Pons (tissue), 1 donor: Measurements from ENCODE around the gene BANF1.
A peak's percentile ranks its signal among the peaks of the same experiment; 100 is the strongest.
"Not testable (repeated sequence)": the region's sequence is repeated elsewhere in the genome, so short reads cannot be mapped to it uniquely, and the experiment has no call there.

Source experiments
- DNase-seq: peaks from one replicate; pipeline ENCODE4 v3.0.0-alpha.2; 2016; ENCODE audit warnings: low spot score

Gene BANF1

GRCh38 chr11:66011239-66011784 is 9.0 kb downstream of the BANF1 start:
- no peak for DNase-seq

GRCh38 chr11:66011785-66012303 is 9.5 kb downstream of the BANF1 start, which contains the start of gene CST6:
Gene CST6, plus strand, starts transcription at chr11:66012008. Its CDS starts 37 bp downstream, at chr11:66012045.
- no peak for DNase-seq

GRCh38 chr11:66012371-66012945 is 10.2 kb downstream of the BANF1 start:
- no peak for DNase-seq

GRCh38 chr11:66012946-66013761 is 10.9 kb downstream of the BANF1 start:
- DNase-seq, result peak; percentile 8

GRCh38 chr11:66013762-66014100 is 11.4 kb downstream of the BANF1 start:
- DNase-seq, result no peak

- no peak for DNase-seq
Observed at GRCh38 chr11:66014804-66015453, 12.6 kb downstream of the BANF1 start.

- no peak for DNase-seq
Observed at GRCh38 chr11:66015454-66015881, 13.2 kb downstream of the BANF1 start.

- no peak for DNase-seq
Observed at GRCh38 chr11:66015936-66016792, 13.9 kb downstream of the BANF1 start.

GRCh38 chr11:66016793-66017177 is 14.5 kb downstream of the BANF1 start:
- DNase-seq, result no peak

GRCh38 chr11:66017321-66017720 is 15.0 kb downstream of the BANF1 start:
- DNase-seq, result no peak

- DNase-seq, result no peak
Observed at GRCh38 chr11:66020212-66020611, 17.9 kb downstream of the BANF1 start.

- no peak for DNase-seq
Observed at GRCh38 chr11:66020618-66021357, 18.5 kb downstream of the BANF1 start.

GRCh38 chr11:66022401-66023185 is 20.3 kb downstream of the BANF1 start:
- DNase-seq, result peak; percentile 12

GRCh38 chr11:66023186-66023440 is 20.8 kb downstream of the BANF1 start:
- not testable (repeated sequence) for DNase-seq

- DNase-seq, result no peak
Observed at GRCh38 chr11:66026017-66026529, 23.8 kb downstream of the BANF1 start, which contains the start of gene CATSPER1. Gene CATSPER1, minus strand, starts transcription at chr11:66026479. Its CDS starts 100 bp downstream, at chr11:66026379.

GRCh38 chr11:66032957-66033735 is 30.8 kb downstream of the BANF1 start:
- DNase-seq, result no peak

GRCh38 chr11:66035653-66036333 is 33.5 kb downstream of the BANF1 start:
- no peak for DNase-seq

GRCh38 chr11:66036334-66036710 is 34.0 kb downstream of the BANF1 start:
- no peak for DNase-seq

- DNase-seq, result no peak
Observed at GRCh38 chr11:66037327-66037726, 35.0 kb downstream of the BANF1 start.
